Measurements from ENCODE around the gene ZNF605.

GRCh38 chr12:132909030-132909368, 47.1 kb downstream of the ZNF605 start:
- no peak for TF ChIP-seq REST (IDR thresholded peaks at IDR 0.05; ENCODE audit: insufficient replicate concordance, low read depth)
- no peak for TF ChIP-seq CTCF (IDR thresholded peaks at IDR 0.05; ENCODE audit: insufficient read depth, low read length)
- TF ChIP-seq POLR2AphosphoS5 (IDR thresholded peaks at IDR 0.05; ENCODE audit: low read depth) = no peak
- TF ChIP-seq SPI1 (IDR thresholded peaks at IDR 0.05; ENCODE audit: borderline replicate concordance, low read depth) = no peak
- TF ChIP-seq GABPA (IDR thresholded peaks at IDR 0.05; ENCODE audit: low read depth) = no peak

All from HL-60 (cell line).